Kidney epithelial cell (primary cell): Measurements from ENCODE around the gene YDJC. TPM values are rescaled to one million over a fixed set of nuclear protein-coding genes. Genes with fewer than 3 reads are reported as not detected.

Experiments
- DNase-seq: peaks from one replicate; pipeline ENCODE4 v3.0.0-alpha.2; 2010; ENCODE audit warnings: low read depth
- H3K27me3 ChIP-seq: 2 replicates; pipeline ENCODE4 v1.6.0; 2011; ENCODE audit warnings: low read length; ENCODE audit not compliant: control insufficient read depth, insufficient read depth
- H3K36me3 ChIP-seq: 2 replicates; pipeline ENCODE4 v1.5.1; 2011; ENCODE audit warnings: low read length; ENCODE audit not compliant: control insufficient read depth, insufficient read depth
- H3K4me3 ChIP-seq: 2 replicates; pipeline ENCODE4 v1.5.1; 2011; ENCODE audit warnings: low read depth, mild to moderate bottlenecking, control low read depth, low read length
- CTCF ChIP-seq: IDR thresholded peaks from 2 replicates; pipeline ENCODE4 v1.5.1; 2011; ENCODE audit warnings: mild to moderate bottlenecking, moderate library complexity, low read length, control low read depth, inconsistent platforms; ENCODE audit not compliant: insufficient read depth, poor library complexity, severe bottlenecking
- total RNA-seq: library from RNA; depleted of rRNA; stranded (reverse); fragments of >200 nt; gene quantifications from 2 replicates; pipeline ENCODE4 v1.2.3, GENCODE V29; 2015

The YDJC gene
- total RNA-seq, 1 donor from 2014 or later: 95.5 TPM

- no peaks in the 10 kb centered on the region for H3K27me3 ChIP-seq
- DNase-seq: no peak
- no peak overlapping the region for H3K4me3 ChIP-seq
- no peak for TF ChIP-seq CTCF
- no peaks in the 10 kb centered on the region for H3K36me3 ChIP-seq
Measured at GRCh38 chr22:21663738-21664137, 33.9 kb upstream of the YDJC start.

DNA sequence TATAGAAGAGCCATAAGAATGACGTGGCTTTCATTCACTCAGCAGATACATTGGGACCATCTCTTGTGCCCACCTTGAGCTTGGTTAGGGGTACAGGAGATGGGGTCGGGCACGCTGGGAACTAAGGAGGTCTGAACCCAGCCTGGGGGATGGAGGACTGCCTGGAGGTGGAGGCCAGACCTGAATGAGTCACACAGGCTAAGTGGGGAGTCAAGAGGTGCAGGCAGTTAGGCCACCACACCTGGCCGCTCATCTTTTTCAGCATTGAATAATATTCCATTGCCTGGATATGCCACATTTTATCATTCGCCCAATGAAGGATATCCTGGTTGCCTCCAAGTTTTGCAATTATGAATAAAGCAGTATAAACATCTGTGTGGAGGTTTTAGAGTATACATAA is 32.2 kb upstream of the YDJC start:
- H3K36me3 ChIP-seq: no peaks in the 10 kb centered on the region
- no peak for DNase-seq
- no peaks in the 10 kb centered on the region for H3K27me3 ChIP-seq
- H3K4me3 ChIP-seq: no peak overlapping the region
- no peak for TF ChIP-seq CTCF

- no peak for TF ChIP-seq CTCF
- Histone ChIP-seq H3K36me3 (no peaks in the 10 kb centered on the region), H3K4me3 (no peak overlapping the region), H3K27me3 (no peaks in the 10 kb centered on the region)
- no peak for DNase-seq
Measured at GRCh38 chr22:21660904-21661303, 31.1 kb upstream of the YDJC start.

DNA sequence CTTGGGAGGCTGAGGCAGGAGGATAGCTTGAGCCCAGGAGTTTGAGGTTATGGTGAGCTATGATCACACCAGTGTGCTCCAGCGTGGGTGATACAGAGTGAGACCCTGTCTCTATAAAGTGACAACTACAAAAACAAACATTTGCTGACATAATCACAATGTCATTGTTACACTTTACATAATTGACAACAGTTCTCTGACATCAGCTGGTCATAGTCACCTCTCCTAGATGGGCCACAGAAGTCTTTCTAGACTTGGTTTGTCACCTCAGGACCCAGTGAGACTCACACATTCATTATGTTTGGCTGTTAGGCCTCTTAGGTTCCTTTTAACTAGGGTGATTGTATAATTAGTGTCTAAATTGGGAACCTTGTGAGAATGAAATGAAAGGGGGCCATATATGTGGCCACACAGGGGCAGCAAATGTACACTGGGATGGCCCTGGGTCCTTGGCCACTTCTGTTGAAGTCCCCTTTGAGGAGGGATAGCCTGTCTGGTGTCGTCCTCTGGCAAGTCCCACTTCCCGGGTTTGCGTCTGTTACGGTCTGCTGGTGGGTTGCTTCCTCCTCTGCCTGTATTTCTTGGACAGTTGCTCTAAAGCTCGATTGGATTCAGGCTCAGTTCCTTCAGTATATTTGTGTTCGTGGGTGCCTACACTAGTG is 30.2 kb upstream of the YDJC start:
- DNase-seq: no peak
- no peak overlapping the region for H3K4me3 ChIP-seq
- H3K27me3 ChIP-seq: no peaks in the 10 kb centered on the region
- no peaks in the 10 kb centered on the region for H3K36me3 ChIP-seq
- TF ChIP-seq CTCF: no peak

DNA sequence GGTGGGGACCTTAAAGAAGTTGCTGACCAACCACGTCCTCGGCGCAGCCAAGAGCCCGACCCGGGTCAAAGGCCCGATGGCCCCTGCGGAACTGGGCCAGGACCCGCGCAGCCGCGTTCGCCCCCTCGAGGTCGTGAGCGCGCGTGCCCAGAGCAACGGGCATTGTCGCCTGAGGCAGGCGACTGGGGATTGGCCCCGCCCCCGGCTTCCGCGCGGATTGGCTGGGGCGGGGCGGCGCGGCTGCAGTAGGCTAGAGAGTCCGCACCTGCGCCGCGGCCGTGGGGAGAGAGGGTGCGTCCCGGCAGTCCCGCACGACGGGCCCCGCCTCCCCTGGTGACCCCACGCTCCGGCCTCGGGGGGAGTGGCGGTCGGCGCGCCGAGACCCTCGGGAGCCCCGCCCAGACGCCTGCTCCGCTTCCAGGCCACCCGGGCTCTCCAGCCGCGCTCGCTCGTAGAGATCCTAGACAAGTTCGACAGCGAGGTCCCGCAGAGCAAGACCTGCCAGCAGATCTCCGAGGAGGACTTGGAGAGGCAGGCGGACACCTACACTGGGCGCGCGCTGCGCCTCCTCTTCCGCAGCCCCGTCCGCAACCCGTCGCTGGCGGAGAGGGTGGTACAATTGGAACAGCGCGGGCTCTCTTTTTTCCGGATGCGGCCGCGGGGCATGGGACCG is 27.7 kb upstream of the YDJC start:
- Histone ChIP-seq H3K36me3 (no peaks in the 10 kb centered on the region), H3K4me3 (peak overlapping the region; percentile 51), H3K27me3 (no peaks in the 10 kb centered on the region)
- no peak for DNase-seq
- TF ChIP-seq CTCF: peak; percentile 6

DNA sequence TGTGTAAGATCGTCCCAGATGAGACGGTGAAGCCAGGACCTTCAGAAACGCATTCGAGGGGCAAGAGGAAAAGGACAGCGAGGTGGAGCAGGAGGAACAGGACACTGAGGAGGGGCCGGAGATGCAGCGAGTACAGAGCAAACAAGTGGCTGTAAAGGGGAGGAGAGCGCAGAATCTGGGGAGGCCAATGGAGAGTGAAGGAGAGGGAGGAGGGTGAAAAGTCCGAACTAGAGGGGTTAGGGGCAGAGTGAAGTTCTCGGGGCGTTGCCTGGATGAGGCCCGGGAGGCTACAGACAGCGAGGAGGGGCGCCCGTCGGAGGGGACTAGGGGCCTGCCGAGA is 27.2 kb upstream of the YDJC start:
- Histone ChIP-seq H3K27me3 (no peaks in the 10 kb centered on the region), H3K36me3 (no peaks in the 10 kb centered on the region), H3K4me3 (peak overlapping the region; percentile 51)
- DNase-seq: no peak
- TF ChIP-seq CTCF: no peak
